Effector memory CD4-positive, alpha-beta T cell (primary cell): Measurements from ENCODE around the gene PNRC1.

Source experiments
- DNase-seq, 3 donors: peaks; one replicate each; pipeline ENCODE4 v3.0.0-alpha.2; 2020
- H3K27ac ChIP-seq: 2 replicates; pipeline ENCODE4 v1.7.0; 2013; ENCODE audit warnings: mild to moderate bottlenecking, low read length, moderate library complexity; ENCODE audit not compliant: insufficient read depth, poor library complexity, severe bottlenecking
- H3K27me3 ChIP-seq: replicated peaks from 2 replicates; pipeline ENCODE4 v1.7.0; 2013; ENCODE audit warnings: mild to moderate bottlenecking, low read length; ENCODE audit not compliant: insufficient read depth, control insufficient read depth, poor library complexity, severe bottlenecking
- H3K36me3 ChIP-seq: 2 replicates; pipeline ENCODE4 v1.7.0; 2013; ENCODE audit warnings: mild to moderate bottlenecking, low read length, moderate library complexity; ENCODE audit not compliant: control insufficient read depth, insufficient read depth
- H3K4me1 ChIP-seq: 2 replicates; pipeline ENCODE4 v1.7.0; 2013; ENCODE audit warnings: low read length, mild to moderate bottlenecking; ENCODE audit not compliant: control insufficient read depth, insufficient read depth, poor library complexity, severe bottlenecking
- H3K4me3 ChIP-seq: 2 replicates; pipeline ENCODE4 v1.7.0; 2013; ENCODE audit warnings: low read length, low read depth, mild to moderate bottlenecking; ENCODE audit not compliant: insufficient read depth, poor library complexity, severe bottlenecking
- H3K9me3 ChIP-seq: 2 replicates; pipeline ENCODE4 v1.7.0; 2013; ENCODE audit warnings: mild to moderate bottlenecking, low read length, moderate library complexity; ENCODE audit not compliant: control insufficient read depth

Gene PNRC1

GRCh38 chr6:89071036-89071435 lies 9.5 kb upstream of the PNRC1 start:
- no peak overlapping the region for H3K4me3 ChIP-seq
- no peak for DNase-seq

DNA sequence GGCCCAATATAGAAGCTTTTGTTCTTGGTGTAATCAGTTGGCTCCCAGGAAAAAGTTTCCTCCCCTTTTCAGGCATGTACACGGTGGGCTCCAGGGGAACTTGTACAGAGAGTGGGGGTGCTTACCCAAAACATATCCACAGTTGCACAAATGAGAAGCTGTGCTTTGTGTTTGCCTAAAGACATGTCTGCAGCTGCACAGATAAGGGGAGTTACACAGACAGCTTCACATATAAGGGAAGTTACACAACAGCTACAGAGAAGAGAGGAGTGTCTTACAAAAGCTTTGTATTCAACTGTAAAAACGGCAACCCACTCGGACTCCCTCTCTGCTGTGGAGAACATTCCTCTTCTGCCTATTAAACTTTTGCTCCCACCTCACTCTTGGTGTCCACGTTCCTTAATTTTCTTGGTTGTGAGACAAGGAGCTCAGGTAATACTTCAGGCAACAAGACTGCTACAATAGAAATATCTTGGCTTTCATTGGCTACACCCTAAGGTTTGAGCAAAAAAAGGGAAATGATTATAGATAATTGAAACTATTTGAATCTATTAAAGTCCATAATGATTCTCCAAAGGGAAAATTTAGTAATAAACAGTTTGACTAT lies 7.4 kb upstream of the PNRC1 start:
- Histone ChIP-seq H3K4me3 (no peak overlapping the region), H3K27me3 (no peaks in the 10 kb centered on the region), H3K36me3 (no peaks in the 10 kb centered on the region), H3K9me3 (no peaks in the 10 kb centered on the region), H3K4me1 (no peaks in the 10 kb centered on the region), H3K27ac (no peak overlapping the region)
- no peak for DNase-seq

More at GRCh38 chr6:89071036-89071435, 9.5 kb upstream of the PNRC1 start:
- Histone ChIP-seq H3K4me1 (no peaks in the 10 kb centered on the region), H3K27me3 (no peaks in the 10 kb centered on the region), H3K9me3 (no peaks in the 10 kb centered on the region), H3K27ac (no peak overlapping the region), H3K36me3 (no peaks in the 10 kb centered on the region)

GRCh38 chr6:89073840-89074239 lies 6.7 kb upstream of the PNRC1 start:
- H3K36me3 ChIP-seq, result no peaks in the 10 kb centered on the region
- no peak overlapping the region for H3K4me3 ChIP-seq
- no peak for DNase-seq
- H3K9me3 ChIP-seq, result no peaks in the 10 kb centered on the region
- no peaks in the 10 kb centered on the region for H3K27me3 ChIP-seq
- H3K27ac ChIP-seq, result no peak overlapping the region
- peaks cover 3% of the 10 kb centered on the region for H3K4me1 ChIP-seq

DNA sequence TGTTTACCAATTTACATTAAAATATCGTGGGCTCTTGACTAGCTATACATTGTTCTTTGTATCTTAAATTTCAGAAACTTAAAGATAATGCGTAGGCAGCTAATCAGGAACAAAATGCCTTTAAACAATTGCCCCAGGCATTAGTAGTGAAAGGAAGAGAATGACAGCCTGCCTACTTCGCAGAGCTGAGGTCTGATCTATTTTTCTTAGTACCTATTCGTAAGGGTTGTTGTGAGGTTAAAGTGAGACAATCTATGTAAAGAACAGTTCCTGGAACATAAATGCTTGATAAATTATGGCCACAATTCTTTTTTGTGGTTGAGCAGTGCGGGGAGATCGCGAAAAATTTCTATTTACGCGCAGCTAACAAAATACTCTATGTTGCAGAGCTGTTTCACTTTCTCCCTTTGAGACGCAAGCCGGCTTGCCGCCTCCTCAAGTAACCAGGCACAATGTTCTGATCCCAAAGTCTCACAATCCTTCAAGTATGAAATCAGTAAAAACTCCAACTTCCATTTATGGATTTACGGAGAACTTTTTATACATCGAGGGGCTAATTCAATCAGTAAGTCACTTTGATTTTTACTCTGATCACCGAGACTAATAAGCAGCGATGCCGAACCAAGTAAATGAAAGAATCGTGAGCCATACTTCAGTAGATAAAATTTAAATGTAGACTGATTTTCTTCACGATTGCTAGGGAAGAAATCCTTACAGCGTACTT lies 878 bp upstream of the PNRC1 start:
- peaks cover 3% of the 10 kb centered on the region for H3K4me1 ChIP-seq
- H3K4me3 ChIP-seq, result peak overlapping the region; percentile 97
- peak overlapping the region; percentile 100 for H3K27ac ChIP-seq
- peak; percentile 17 to 42 (median 37) for DNase-seq
- no peaks in the 10 kb centered on the region for H3K27me3 ChIP-seq
- peaks cover 22% of the 10 kb centered on the region for H3K36me3 ChIP-seq
- no peaks in the 10 kb centered on the region for H3K9me3 ChIP-seq

DNA sequence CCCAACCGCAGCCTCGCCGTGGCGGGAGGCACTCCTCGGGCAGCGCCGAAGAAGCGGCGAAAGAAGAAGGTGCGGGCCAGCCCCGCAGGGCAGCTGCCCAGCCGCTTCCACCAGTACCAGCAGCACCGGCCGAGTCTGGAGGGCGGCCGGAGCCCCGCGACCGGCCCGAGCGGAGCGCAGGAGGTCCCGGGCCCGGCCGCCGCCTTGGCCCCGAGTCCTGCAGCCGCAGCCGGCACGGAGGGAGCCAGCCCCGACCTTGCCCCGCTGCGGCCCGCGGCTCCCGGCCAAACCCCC lies 525 bp downstream of the PNRC1 start:
- H3K27me3 ChIP-seq, result no peaks in the 10 kb centered on the region
- peak overlapping the region; percentile 100 for H3K27ac ChIP-seq
- H3K9me3 ChIP-seq, result no peaks in the 10 kb centered on the region
- H3K4me1 ChIP-seq, result peaks cover 3% of the 10 kb centered on the region
- peaks cover 35% of the 10 kb centered on the region for H3K36me3 ChIP-seq
- no peak for DNase-seq
- peak overlapping the region; percentile 97 for H3K4me3 ChIP-seq

DNA sequence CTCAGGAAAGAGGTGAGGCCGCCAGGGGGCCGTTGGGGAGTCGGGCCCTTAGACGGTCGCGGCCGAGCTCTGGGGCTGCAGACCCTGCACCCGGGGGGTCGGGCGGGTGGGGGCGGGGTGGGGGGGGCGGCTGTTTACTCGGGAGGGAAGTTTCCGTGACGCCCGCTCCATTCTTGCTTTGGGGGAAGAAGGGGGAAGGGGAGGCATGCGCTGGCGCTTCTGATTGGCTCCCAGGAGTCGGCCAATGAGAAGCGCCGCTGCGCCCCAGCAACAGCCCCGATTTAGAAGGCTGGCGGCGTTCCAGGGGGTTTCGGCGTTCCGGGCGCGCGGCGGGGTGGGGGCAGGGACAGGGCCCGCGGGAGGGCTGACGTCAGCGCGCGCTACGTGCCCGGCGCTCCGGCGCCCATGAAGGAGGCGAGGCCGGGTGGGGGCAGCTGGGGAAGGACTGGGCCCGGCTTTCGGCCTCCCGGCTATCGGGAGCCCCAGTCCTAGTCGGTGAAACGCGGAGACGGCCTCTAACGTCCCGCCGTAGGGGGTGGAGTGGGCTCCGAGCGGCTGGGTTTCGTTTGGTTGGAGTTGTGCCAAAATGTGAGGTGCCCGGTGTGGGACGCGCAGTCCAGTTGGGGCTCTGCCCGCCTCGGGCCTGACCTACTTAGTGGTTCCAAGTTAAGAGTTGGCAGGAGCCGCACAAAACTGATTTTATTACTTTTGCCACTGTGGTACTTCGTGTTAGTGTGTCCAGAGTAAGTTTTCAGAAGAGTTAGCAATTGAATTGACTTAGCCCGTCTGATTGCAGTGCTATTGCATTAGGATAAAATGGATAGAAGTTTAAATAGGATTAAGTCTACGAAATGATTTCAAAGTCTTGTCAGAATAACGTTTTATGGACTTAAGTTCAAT lies 1.1 kb downstream of the PNRC1 start:
- peaks cover 35% of the 10 kb centered on the region for H3K36me3 ChIP-seq
- H3K27me3 ChIP-seq, result no peaks in the 10 kb centered on the region
- H3K4me1 ChIP-seq, result peaks cover 3% of the 10 kb centered on the region
- H3K9me3 ChIP-seq, result no peaks in the 10 kb centered on the region
- DNase-seq, result peak; percentile 96 to 98 (median 98)
- peak overlapping the region; percentile 100 for H3K27ac ChIP-seq
- peak overlapping the region; percentile 97 for H3K4me3 ChIP-seq

GRCh38 chr6:89082486-89082891 lies 1.9 kb downstream of the PNRC1 start:
- DNase-seq, result no peak
- H3K36me3 ChIP-seq, result peaks cover 35% of the 10 kb centered on the region
- H3K4me3 ChIP-seq, result peak overlapping the region; percentile 71
- peaks cover 3% of the 10 kb centered on the region for H3K4me1 ChIP-seq
- H3K27me3 ChIP-seq, result no peaks in the 10 kb centered on the region
- no peaks in the 10 kb centered on the region for H3K9me3 ChIP-seq
- peak overlapping the region; percentile 87 for H3K27ac ChIP-seq

DNA sequence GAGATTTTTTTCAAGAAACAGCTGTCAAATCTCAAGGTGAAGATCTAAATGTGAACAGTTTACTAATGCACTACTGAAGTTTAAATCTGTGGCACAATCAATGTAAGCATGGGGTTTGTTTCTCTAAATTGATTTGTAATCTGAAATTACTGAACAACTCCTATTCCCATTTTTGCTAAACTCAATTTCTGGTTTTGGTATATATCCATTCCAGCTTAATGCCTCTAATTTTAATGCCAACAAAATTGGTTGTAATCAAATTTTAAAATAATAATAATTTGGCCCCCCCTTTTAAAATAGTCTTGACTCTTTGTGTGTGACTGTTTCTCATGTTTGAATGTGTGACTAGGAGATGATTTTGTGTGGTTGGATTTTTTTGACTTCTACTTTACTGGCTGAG lies 4.0 kb downstream of the PNRC1 start:
- Histone ChIP-seq H3K9me3 (no peaks in the 10 kb centered on the region), H3K27me3 (no peaks in the 10 kb centered on the region), H3K4me3 (no peak overlapping the region), H3K4me1 (no peaks in the 10 kb centered on the region), H3K36me3 (peaks cover 35% of the 10 kb centered on the region), H3K27ac (no peak overlapping the region)
- DNase-seq, result no peak

DNA sequence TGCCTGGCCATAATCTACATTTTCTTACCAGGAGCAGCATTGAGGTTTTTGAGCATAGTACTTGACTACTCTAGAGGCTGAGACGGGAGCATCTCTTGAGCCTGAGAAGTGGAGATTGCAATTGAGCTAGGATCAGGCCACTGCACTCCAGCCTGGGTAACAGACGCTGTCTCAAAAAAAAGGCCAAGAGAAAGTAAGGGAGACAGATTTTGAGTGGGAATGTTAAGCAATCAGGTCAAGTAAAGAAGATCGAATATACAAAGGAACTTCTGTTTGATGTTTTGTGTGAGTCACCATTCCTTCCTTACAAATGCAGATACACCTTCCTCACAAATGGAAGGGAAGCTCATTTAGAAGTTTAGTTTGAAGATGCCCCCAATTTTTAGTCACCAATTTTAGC lies 4.4 kb downstream of the PNRC1 start:
- Histone ChIP-seq H3K27ac (no peak overlapping the region), H3K9me3 (no peaks in the 10 kb centered on the region), H3K4me1 (no peaks in the 10 kb centered on the region), H3K27me3 (no peaks in the 10 kb centered on the region), H3K36me3 (peaks cover 35% of the 10 kb centered on the region), H3K4me3 (no peak overlapping the region)
- DNase-seq, result no peak
